Fibroblast of lung (primary cell): Measurements from ENCODE around the gene WNT5B. TPM values are rescaled to one million over a fixed set of nuclear protein-coding genes. Genes with fewer than 3 reads are reported as not detected.
A peak's percentile ranks its signal among the peaks of the same experiment; 100 is the strongest.

Experiments
- DNase-seq, 2 donors: peaks; one replicate each; pipeline versions ENCODE4 v3.0.0 to v3.0.0-alpha.2; 2010; ENCODE audit warnings: low read depth in 2 of 2
- H2AFZ ChIP-seq: 2 replicates; pipeline ENCODE4 v1.5.1; 2012; ENCODE audit warnings: low read length, control low read depth, inconsistent platforms
- H3K27ac ChIP-seq: 2 replicates; pipeline ENCODE4 v1.5.1; 2011; ENCODE audit warnings: low read length, control low read depth; ENCODE audit not compliant: insufficient read depth
- H3K27me3 ChIP-seq: 2 replicates; pipeline ENCODE4 v1.5.1; 2011; ENCODE audit warnings: mild to moderate bottlenecking, low read length; ENCODE audit not compliant: control insufficient read depth, insufficient read depth
- H3K36me3 ChIP-seq: 2 replicates; pipeline ENCODE4 v1.5.1; 2011; ENCODE audit warnings: low read length; ENCODE audit not compliant: control insufficient read depth, insufficient read depth
- H3K4me1 ChIP-seq: 2 replicates; pipeline ENCODE4 v1.5.1; 2011; ENCODE audit warnings: low read length; ENCODE audit not compliant: control insufficient read depth, insufficient read depth; ENCODE audit errors: extremely low read depth
- H3K4me2 ChIP-seq: 2 replicates; pipeline ENCODE4 v1.5.1; 2011; ENCODE audit warnings: low read length, control low read depth; ENCODE audit not compliant: insufficient read depth; ENCODE audit errors: extremely low read depth
- H3K4me3 ChIP-seq, 4 experiments: fragments of 200-600 bp in 1 of 4; sonication (generic) in 1 of 4; replicated peaks in 1 of 4; 2 replicates each; pipeline ENCODE4 v1.5.1; 2011 to 2016; ENCODE audit warnings: low read length in 4 of 4, low read depth in 3 of 4, mild to moderate bottlenecking in 3 of 4, control low read depth in 2 of 4, inconsistent platforms in 1 of 4, mixed read lengths in 1 of 4; ENCODE audit not compliant: insufficient read depth in 1 of 4; ENCODE audit errors: control extremely low read depth in 1 of 4
- H3K79me2 ChIP-seq: 2 replicates; pipeline ENCODE4 v1.5.1; 2012; ENCODE audit warnings: mild to moderate bottlenecking, low read length, inconsistent platforms; ENCODE audit not compliant: control insufficient read depth, insufficient read depth
- H3K9ac ChIP-seq: 2 replicates; pipeline ENCODE4 v1.5.1; 2011; ENCODE audit warnings: mild to moderate bottlenecking, low read length, control low read depth; ENCODE audit not compliant: insufficient read depth
- H3K9me3 ChIP-seq: 2 replicates; pipeline ENCODE4 v1.5.1; 2012; ENCODE audit warnings: low read depth, low read length; ENCODE audit not compliant: control insufficient read depth, insufficient read depth
- H4K20me1 ChIP-seq: 2 replicates; pipeline ENCODE4 v1.5.1; 2011; ENCODE audit warnings: low read length; ENCODE audit not compliant: control insufficient read depth, insufficient read depth; ENCODE audit errors: extremely low read depth
- EZH2 ChIP-seq: IDR thresholded peaks from 2 replicates; pipeline ENCODE4 v1.5.1; 2012; ENCODE audit warnings: low read length, control low read depth, mild to moderate bottlenecking; ENCODE audit errors: missing control alignments
- polyA plus RNA-seq, 2 donors: library from polyadenylated mRNA; depleted of rRNA in 1 of 2; stranded (reverse) in 1 of 2; unstranded in 1 of 2; fragments of >200 nt; gene quantifications; 2 replicates each; pipeline ENCODE4 v1.2.1, GENCODE V29; 2011 to 2012; ENCODE audit warnings: missing spikeins in 1 of 2
- total RNA-seq: library from RNA; depleted of rRNA; stranded (reverse); fragments of >200 nt; gene quantifications from 2 replicates; pipeline ENCODE4 v1.2.1, GENCODE V29; 2014
- TF ChIP-seq, protein P1 (sequence below), 2 donors: IDR thresholded peaks in 1 of 2; conservative IDR thresholded peaks in 1 of 2; 1 replicate in 1 of 2; 2 replicates in 1 of 2; pipeline ENCODE4 v1.5.1; 2011 to 2012; ENCODE audit warnings: low read length in 2 of 2, control low read depth in 1 of 2, inconsistent platforms in 1 of 2, low read depth in 1 of 2, mild to moderate bottlenecking in 1 of 2

Gene WNT5B
- total and polyA plus RNA-seq, 2 donors (not counting 1 experiment from before 2014, with no cell fraction given), result 46.9 to 105 TPM

- Histone ChIP-seq H3K27ac (no peak overlapping the region), H3K79me2 (peaks cover 18% of the 10 kb centered on the region), H2AFZ (no peak overlapping the region), H3K9me3 (no peaks in the 10 kb centered on the region), H3K4me1 (peaks cover 4% of the 10 kb centered on the region), H3K4me2 (no peak overlapping the region), H3K9ac (no peak overlapping the region), H3K36me3 (no peaks in the 10 kb centered on the region), H4K20me1 (no peaks in the 10 kb centered on the region), H3K4me3 (no peak overlapping the region), H3K27me3 (no peaks in the 10 kb centered on the region)
- TF ChIP-seq, protein P1, sequence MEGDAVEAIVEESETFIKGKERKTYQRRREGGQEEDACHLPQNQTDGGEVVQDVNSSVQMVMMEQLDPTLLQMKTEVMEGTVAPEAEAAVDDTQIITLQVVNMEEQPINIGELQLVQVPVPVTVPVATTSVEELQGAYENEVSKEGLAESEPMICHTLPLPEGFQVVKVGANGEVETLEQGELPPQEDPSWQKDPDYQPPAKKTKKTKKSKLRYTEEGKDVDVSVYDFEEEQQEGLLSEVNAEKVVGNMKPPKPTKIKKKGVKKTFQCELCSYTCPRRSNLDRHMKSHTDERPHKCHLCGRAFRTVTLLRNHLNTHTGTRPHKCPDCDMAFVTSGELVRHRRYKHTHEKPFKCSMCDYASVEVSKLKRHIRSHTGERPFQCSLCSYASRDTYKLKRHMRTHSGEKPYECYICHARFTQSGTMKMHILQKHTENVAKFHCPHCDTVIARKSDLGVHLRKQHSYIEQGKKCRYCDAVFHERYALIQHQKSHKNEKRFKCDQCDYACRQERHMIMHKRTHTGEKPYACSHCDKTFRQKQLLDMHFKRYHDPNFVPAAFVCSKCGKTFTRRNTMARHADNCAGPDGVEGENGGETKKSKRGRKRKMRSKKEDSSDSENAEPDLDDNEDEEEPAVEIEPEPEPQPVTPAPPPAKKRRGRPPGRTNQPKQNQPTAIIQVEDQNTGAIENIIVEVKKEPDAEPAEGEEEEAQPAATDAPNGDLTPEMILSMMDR (conservative IDR thresholded peaks at IDR 0.05 in 1 of 2, IDR thresholded peaks at IDR 0.05 in 1 of 2; ENCODE audit: low read depth in 1 of 2, low read length in 2 of 2), result no peak
- TF ChIP-seq EZH2, result no peak
- no peak for DNase-seq
Measured at GRCh38 chr12:1688086-1688710, 59.2 kb downstream of the WNT5B start.

GRCh38 chr12:1690578-1691122 is 61.6 kb downstream of the WNT5B start, which contains the start of gene ADIPOR2:
Gene ADIPOR2 (plus strand): TSS chr12:1691070. CDS start chr12:1754344, 63,274 bp downstream.
- H2AFZ ChIP-seq, result peak within 1 kb of the TSS; percentile 85
- H3K27ac ChIP-seq, result peak within 1 kb of the TSS; percentile 94
- no peaks in the 10 kb centered on the region for H3K27me3 ChIP-seq
- H3K4me2 ChIP-seq, result peak within 1 kb of the TSS; percentile 91
- H3K79me2 ChIP-seq, result peaks cover 34% of the 10 kb centered on the region
- peak within 1 kb of the TSS; percentile 94 for H3K9ac ChIP-seq
- H4K20me1 ChIP-seq, result no peaks in the 10 kb centered on the region
- DNase-seq, result peak; percentile 96 to 97
- TF ChIP-seq EZH2, result no peak
- TF ChIP-seq, protein P1 (conservative IDR thresholded peaks at IDR 0.05 in 1 of 2, IDR thresholded peaks at IDR 0.05 in 1 of 2; ENCODE audit: low read depth in 1 of 2, low read length in 2 of 2), result no peak
- peaks cover 4% of the 10 kb centered on the region for H3K4me1 ChIP-seq
- H3K9me3 ChIP-seq, result no peaks in the 10 kb centered on the region
- H3K36me3 ChIP-seq, result no peaks in the 10 kb centered on the region
- H3K4me3 ChIP-seq, result peak within 1 kb of the TSS; percentile 75 to 97 (median 80)

DNA sequence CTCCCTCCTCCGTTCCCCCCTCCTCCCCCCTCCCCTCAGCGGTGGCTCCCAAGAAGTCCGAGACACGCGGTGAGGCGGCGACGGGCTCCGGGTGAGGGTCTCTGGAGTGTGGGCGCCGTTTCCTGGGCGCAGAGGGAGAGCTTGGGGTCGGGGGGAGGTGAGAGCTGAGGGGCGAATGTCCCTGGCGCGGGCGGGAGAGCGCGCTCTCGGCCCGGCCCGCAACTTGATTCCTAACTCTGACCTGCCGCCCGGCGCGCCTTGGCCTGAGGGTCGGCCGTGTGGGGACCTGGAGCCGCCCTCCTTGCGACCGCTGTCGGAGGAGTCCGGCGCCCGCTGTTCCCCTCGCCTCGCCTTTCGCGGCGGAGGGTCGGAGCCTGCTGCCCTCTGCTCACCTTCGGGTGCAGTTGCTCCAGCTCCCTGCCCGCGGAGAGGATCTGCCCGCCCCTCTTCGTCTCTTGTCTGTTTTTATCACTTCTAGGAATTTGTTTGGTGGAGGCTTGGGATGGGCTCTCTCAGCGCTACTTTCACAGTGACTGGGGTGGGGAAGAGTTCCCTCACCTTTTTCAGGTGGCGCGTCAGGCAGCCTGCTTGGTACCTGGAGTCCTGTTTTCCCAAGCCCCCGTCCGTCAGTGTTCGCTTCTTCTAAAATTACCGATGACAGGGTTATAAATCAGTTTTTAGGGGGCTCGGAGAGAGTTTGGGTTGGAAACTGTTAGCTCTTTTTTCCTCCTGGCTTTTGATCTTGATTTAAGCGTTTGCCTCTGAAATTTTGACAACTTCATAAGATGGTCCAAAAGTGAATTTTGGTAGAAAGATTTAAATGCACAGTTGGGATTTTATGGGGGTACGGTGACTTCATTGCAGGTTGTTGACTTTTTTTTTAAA is 62.3 kb downstream of the WNT5B start:
- Histone ChIP-seq H3K27ac (peak overlapping the region; percentile 94), H4K20me1 (no peaks in the 10 kb centered on the region)
- DNase-seq, result peak in 1 of 2 donors; percentile 21

More for the DNA sequence above, 62.3 kb downstream of the WNT5B start:
- no peaks in the 10 kb centered on the region for H3K27me3 ChIP-seq
- H3K4me1 ChIP-seq, result peaks cover 4% of the 10 kb centered on the region
- no peaks in the 10 kb centered on the region for H3K36me3 ChIP-seq
- H2AFZ ChIP-seq, result peak overlapping the region; percentile 47
- H3K4me3 ChIP-seq, result peak overlapping the region; percentile 72 to 97 (median 77)
- peaks cover 39% of the 10 kb centered on the region for H3K79me2 ChIP-seq
- peak overlapping the region; percentile 81 for H3K4me2 ChIP-seq
- H3K9me3 ChIP-seq, result no peaks in the 10 kb centered on the region
- no peak for TF ChIP-seq EZH2
- TF ChIP-seq, protein P1 (conservative IDR thresholded peaks at IDR 0.05 in 1 of 2, IDR thresholded peaks at IDR 0.05 in 1 of 2; ENCODE audit: low read depth in 1 of 2, low read length in 2 of 2), result no peak
- peak overlapping the region; percentile 94 for H3K9ac ChIP-seq
